Measurements from ENCODE around the gene TRAPPC12. TPM values are rescaled to one million over a fixed set of nuclear protein-coding genes. Genes with fewer than 3 reads are reported as not detected.

Gene TRAPPC12
- total RNA-seq, 1 experiment from 2014 or later: 86.0 TPM

- H3K4me2 ChIP-seq (ENCODE audit: insufficient read depth, insufficient read length, low read length): no peak overlapping the region
- TF ChIP-seq CTCF (conservative IDR thresholded peaks at IDR 0.05): no peak
- H3K56ac ChIP-seq (ENCODE audit: insufficient read length, low read depth, low read length): no peak overlapping the region
- no peaks in the 10 kb centered on the region for H3K27me3 Mint-ChIP-seq (ENCODE audit: low read depth)
- H2BK12ac ChIP-seq (ENCODE audit: insufficient read length, low read depth, low read length): no peak overlapping the region
- no peaks in the 10 kb centered on the region for H3K9me3 ChIP-seq (ENCODE audit: control insufficient read depth, low read depth, low read length)
- no peak overlapping the region for H2BK120ac ChIP-seq (ENCODE audit: low read depth, low read length, poor library complexity, severe bottlenecking)
- H3K14ac ChIP-seq (ENCODE audit: insufficient read depth, low read length): no peak overlapping the region
- H4K8ac ChIP-seq (replicated peaks; ENCODE audit: insufficient read length, low read depth, low read length): no peak overlapping the region
- H4K91ac ChIP-seq (ENCODE audit: insufficient read length, low read depth, low read length): no peak overlapping the region
- H4K20me1 ChIP-seq (ENCODE audit: control insufficient read depth, insufficient read depth, insufficient read length): no peaks in the 10 kb centered on the region
- H3K79me1 ChIP-seq (ENCODE audit: insufficient read depth, low read depth, low read length, poor library complexity, severe bottlenecking): no peaks in the 10 kb centered on the region
- no peak overlapping the region for H3K4me3 Mint-ChIP-seq
- H3K23me2 ChIP-seq (ENCODE audit: insufficient read length, low read depth, low read length, poor library complexity, severe bottlenecking): no peaks in the 10 kb centered on the region
- H3K27me3 ChIP-seq (ENCODE audit: insufficient read depth, low read length): no peaks in the 10 kb centered on the region
- H3K9ac ChIP-seq (ENCODE audit: extremely low read depth, insufficient read length, low read length): no peak overlapping the region
- no peak overlapping the region for H3K4ac ChIP-seq (ENCODE audit: low read depth, low read length)
- no peak overlapping the region for H3K23ac ChIP-seq (ENCODE audit: insufficient read length, low read depth, low read length)
- no peaks in the 10 kb centered on the region for H3K79me2 ChIP-seq (ENCODE audit: insufficient read depth, low read length)
- no peak overlapping the region for H2AK5ac ChIP-seq (ENCODE audit: insufficient read length, low read length)
- no peak overlapping the region for H2BK15ac ChIP-seq (ENCODE audit: low read depth, low read length)
- no peaks in the 10 kb centered on the region for H3K9me3 Mint-ChIP-seq
- H2BK20ac ChIP-seq (ENCODE audit: low read depth, low read length, poor library complexity, severe bottlenecking): no peak overlapping the region
- no peak overlapping the region for H3K27ac ChIP-seq (ENCODE audit: insufficient read length, low read depth, low read length)
- no peak overlapping the region for H2AFZ ChIP-seq (ENCODE audit: low read length)
- H3K4me1 Mint-ChIP-seq: peaks cover 4% of the 10 kb centered on the region in 2 experiments
- peaks cover 12 to 29% (median 17%) of the 10 kb centered on the region in 3 experiments for H3K36me3 Mint-ChIP-seq (ENCODE audit: insufficient read depth in 1 of 3, low read depth in 3 of 3)
- H4K5ac ChIP-seq (ENCODE audit: insufficient read length, low read depth, low read length): no peak overlapping the region
- no peak for DNase-seq
- no peak overlapping the region for H2BK5ac ChIP-seq (ENCODE audit: insufficient read length, low read length)
- no CpG with 5 or more reads among the region's 11 CpGs for WGBS (ENCODE audit: extremely low coverage, insufficient read length, low lambda C conversion rate)
- H3K4me1 ChIP-seq (ENCODE audit: insufficient read depth, low read length): no peaks in the 10 kb centered on the region; the same call in 1 of the 2 replicates
- H3K18ac ChIP-seq (ENCODE audit: insufficient read length, low read depth, low read length): no peak overlapping the region
- H3K27ac Mint-ChIP-seq: peak overlapping the region in 2 of 3 experiments; percentile 37 to 40; a peak in 1 of 7 replicates
- H3T11ph ChIP-seq (ENCODE audit: low read length): no peak overlapping the region
Observed at GRCh38 chr2:3343012-3343411, 36.5 kb upstream of the TRAPPC12 start.

All from H9 (cell line).